TTC549 (cell line): ENCODE data around the gene ZBED4.

Source experiments
- FAIRE-seq: peaks from 2 replicates; lab custom pipeline; 2012; peaks lifted over from hg19 to GRCh38; lab: Jason Lieb, UNC

The ZBED4 gene

DNA sequence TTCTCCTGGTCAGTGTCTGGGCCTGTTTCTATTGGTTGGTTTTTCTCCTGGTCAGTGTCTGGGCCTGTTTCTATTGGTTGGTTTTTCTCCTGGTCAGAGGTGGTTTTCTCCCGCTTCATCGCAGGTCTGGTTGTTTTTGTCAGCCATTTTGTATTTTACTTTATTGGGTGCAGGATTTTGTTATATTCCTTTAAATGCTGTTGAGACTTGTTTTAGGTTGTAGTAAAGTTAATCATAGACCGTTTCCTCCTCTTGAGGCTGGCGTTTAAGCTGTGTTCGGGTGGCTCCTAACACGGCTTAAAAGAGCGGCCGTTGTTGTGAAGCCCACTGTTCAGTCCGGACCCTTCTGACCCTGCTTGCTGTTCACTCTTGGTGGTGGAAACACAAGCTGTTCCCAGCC is 26.2 kb downstream of the ZBED4 start:
- FAIRE-seq = no peak

DNA sequence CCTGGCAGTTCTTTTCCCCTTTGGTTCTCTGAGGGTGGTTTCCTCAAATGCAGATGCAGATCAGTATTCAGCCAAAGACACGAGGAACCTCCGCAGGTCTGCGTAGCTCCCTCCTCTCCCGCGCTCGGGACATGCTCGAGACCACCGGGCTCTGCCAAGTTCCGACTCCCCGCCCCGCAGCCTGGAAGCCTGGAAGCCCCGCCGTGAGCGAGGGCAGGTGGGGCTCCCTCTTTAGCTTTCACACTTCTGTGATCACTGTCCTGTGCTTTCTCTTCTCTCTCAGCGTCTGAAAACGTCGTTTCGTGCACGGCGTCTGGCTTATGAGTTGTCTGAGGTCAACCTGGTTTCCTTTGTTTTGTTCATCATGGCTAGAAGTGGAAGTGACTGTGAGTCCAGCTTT is 26.6 kb downstream of the ZBED4 start:
- FAIRE-seq = no peak

DNA sequence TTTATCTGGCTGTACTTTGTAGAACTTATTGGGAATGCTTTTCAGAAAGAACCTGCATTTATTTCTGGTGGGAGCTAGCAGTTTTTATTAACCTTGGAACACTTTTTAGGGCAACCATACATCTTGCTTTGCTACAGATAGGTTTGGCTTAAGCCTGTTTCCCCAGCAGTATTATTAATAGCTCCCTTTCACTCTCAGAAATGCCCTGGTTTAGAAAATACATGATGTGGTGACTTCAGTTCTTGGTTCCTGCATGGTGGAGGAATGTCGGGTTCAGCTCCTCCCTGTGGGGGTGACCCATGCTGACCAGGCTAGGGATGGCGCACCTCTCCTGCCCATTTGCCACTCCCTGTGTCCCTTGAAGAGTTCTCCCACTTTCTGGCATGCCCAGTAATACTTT is 28.2 kb downstream of the ZBED4 start:
- FAIRE-seq = no peak

- no peak for FAIRE-seq
Observed at GRCh38 chr22:49882519-49883293, 29.1 kb downstream of the ZBED4 start.

GRCh38 chr22:49883294-49883640 is 29.6 kb downstream of the ZBED4 start:
- FAIRE-seq = no peak

- FAIRE-seq = no peak
Observed at GRCh38 chr22:49884075-49884474, 30.4 kb downstream of the ZBED4 start.

DNA sequence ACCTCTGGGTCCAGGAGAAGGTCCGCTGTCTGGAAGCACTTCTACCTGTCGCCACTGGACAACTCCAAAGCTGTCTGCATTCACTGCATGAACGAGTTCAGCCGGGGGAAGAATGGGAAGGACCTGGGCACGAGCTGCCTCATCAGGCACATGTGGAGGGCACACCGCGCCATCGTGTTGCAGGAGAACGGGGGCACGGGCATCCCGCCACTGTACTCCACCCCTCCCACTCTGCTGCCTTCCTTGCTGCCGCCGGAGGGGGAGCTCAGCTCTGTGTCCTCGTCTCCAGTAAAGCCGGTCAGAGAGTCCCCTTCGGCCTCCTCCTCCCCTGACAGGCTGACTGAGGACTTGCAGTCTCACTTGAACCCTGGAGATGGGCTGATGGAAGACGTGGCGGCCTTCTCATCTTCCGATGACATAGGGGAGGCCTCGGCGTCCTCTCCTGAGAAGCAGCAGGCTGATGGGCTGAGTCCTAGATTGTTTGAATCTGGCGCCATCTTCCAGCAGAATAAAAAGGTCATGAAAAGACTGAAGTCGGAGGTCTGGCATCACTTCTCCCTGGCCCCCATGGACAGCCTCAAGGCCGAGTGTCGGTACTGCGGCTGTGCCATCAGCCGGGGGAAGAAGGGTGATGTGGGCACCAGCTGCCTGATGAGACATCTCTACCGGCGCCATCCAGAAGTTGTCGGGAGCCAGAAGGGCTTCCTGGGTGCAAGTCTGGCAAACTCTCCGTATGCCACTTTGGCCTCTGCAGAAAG is 31.0 kb downstream of the ZBED4 start:
- no peak for FAIRE-seq

- no peak for FAIRE-seq
Observed at GRCh38 chr22:49885281-49885680, 31.6 kb downstream of the ZBED4 start.

GRCh38 chr22:49885881-49886280 is 32.2 kb downstream of the ZBED4 start:
- FAIRE-seq = no peak

GRCh38 chr22:49886346-49887063 is 32.9 kb downstream of the ZBED4 start:
- FAIRE-seq = no peak

DNA sequence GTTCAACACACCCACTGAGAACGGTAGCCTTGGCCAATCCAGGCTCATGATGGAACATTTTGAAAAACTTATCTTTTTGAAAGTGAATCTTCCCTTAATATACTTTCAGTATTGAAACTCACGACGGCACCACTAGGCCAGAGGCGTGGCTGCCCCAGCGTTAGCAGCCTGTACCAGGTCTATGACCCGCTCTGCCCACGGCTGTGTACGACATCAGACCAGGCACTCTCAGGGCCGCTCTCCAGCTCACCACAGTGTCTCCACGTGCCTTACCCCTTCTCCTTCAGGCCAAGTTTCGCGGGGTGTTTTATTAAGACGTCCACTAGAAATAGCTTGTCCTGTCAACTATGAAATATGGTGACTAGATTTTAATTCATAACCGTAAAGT is 33.4 kb downstream of the ZBED4 start:
- no peak for FAIRE-seq

DNA sequence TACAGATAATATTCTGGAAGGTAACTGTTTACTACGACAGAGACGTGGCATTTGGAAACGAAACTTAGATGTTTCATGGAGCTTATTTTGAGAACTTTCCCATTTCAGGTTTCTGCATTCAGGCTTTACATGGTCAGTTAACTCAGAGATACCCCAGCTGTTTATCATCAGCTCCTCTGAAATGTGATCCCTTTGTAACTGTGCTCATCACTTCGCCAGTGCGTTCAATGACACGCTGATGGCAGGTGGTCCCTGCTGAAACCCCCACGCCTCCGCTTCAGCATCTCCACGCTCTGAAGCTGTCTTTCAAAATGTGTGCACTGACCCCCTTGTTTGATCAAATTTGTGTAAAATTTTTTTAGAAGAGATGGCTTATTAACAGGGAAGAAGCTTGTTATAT is 34.1 kb downstream of the ZBED4 start:
- FAIRE-seq = no peak

GRCh38 chr22:49889071-49889470 is 35.4 kb downstream of the ZBED4 start:
- no peak for FAIRE-seq

DNA sequence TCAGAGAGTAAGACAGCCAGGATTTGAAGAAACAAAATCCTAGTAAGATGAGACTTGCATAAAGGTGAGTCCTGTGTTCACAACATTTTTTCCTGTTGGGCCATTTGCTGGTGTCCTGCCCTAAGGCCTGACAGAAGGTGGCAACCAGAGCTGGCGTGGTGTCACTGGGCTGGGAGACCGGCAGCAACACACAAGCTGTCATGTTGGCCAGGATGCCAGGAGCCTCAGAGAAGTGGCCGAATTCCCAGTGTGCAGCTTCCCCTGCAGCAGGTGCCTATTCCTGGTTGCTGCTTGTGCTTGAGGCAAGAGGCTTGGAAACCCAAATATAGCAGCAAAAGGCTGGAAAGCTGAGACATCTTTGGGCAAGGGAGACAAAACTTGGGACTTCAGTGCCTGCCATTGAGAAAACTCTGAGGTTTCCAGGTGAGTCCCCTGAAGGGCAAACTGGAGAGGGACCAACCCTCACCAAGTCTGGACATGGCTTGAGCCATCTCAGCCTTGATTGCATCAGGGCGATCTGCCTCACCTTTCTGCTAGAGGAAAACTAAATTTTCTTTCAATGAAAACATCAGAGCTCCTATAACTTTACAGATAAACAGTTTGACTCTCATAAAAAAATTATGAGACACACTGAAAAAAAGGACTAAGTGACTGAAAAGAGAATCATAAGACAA is 38.7 kb downstream of the ZBED4 start:
- FAIRE-seq = no peak

DNA sequence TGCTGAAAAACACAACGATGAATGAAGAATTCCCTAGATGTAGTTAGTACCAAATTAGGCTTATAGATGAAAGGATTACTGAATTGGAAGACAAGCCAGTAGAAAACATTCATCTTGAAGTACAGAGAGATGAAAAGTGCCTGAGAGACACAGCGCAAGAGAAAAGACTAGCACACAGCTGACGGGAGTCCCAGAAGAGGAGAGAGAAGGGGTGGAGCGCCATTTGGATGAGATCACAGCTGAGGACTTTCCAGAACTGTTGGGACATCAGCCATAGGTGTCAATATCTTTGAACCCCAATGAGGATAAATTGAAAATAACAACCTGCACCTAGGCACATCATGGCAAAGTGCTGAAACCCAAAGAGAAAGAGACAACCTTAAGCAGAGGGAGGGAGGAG is 39.4 kb downstream of the ZBED4 start:
- no peak for FAIRE-seq

GRCh38 chr22:49894322-49895054 is 40.8 kb downstream of the ZBED4 start:
- FAIRE-seq = no peak

DNA sequence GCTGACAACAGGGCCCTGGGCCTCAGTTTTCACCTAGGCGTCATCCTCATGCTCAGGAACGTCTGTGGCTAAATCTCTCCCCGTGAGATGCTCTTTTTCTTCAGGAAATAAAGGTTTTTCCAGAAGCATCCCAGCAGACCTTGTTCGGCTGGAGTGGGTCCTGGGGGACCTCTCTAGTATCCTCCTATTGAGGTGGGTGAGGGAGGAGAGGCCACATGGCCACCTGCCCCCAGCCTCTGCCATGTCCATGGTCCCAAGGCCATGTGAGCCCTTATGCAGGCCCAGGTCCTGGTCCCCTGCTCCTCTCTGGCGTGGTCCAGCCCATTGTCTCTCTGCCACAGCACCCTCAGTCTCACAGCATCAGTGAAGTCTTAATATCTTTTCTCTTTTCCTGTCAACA is 42.6 kb downstream of the ZBED4 start:
- no peak for FAIRE-seq

- no peak for FAIRE-seq
Observed at GRCh38 chr22:49897015-49897684, 43.5 kb downstream of the ZBED4 start.

GRCh38 chr22:49899530-49899929 is 45.9 kb downstream of the ZBED4 start:
- FAIRE-seq = no peak

- no peak for FAIRE-seq
Observed at GRCh38 chr22:49900441-49901230, 47.0 kb downstream of the ZBED4 start.

GRCh38 chr22:49901457-49901856 is 47.8 kb downstream of the ZBED4 start:
- FAIRE-seq = no peak
